NOMO-1 treated with dmso at 0.1 percent for 144 hours (cell line): Measurements from ENCODE around the gene PUM1.
"Not testable (repeated sequence)": the region's sequence is repeated elsewhere in the genome, so short reads cannot be mapped to it uniquely, and the experiment has no call there.

ENCODE experiments used
- DNase-seq: peaks from one replicate; lab custom pipeline; 2025; ENCODE audit not compliant: unreplicated experiment; lab: John Stamatoyannopoulos, UW

PUM1 gene

DNA sequence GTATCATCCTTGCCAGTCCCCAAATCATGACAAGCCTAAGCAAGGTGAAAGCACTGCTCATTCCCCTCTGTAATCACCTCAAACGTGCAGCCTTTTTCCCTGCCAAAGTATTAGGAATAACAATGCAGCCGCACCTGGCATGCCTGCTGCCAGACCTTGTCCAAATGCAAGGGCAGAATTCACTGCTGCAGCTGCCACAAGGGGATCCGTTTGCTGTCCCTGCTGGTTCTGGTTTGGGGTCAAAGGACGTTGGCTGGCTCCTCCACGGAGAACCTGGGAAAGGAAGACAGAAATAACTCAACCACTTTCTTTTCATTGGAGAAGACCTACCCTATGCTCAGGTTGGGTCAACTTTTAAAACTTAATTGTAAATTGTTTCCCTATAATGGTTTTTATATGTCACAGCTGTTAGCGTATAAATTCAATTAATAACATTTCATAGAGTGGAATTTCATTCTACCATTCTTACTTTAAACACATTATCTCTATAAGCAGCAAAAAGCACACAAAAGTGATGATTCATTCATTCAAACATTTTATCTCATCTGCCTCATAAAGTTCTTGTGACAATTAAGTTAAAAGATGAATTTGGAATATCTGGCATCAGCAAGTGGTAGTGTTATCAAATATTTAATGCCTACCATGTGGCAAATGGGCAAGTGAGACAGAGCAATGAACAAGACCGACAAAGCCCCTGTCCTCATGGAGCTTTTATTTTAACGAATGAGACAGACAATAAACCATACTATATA, 97.1 kb downstream of the PUM1 start:
- DNase-seq, result no peak

DNA sequence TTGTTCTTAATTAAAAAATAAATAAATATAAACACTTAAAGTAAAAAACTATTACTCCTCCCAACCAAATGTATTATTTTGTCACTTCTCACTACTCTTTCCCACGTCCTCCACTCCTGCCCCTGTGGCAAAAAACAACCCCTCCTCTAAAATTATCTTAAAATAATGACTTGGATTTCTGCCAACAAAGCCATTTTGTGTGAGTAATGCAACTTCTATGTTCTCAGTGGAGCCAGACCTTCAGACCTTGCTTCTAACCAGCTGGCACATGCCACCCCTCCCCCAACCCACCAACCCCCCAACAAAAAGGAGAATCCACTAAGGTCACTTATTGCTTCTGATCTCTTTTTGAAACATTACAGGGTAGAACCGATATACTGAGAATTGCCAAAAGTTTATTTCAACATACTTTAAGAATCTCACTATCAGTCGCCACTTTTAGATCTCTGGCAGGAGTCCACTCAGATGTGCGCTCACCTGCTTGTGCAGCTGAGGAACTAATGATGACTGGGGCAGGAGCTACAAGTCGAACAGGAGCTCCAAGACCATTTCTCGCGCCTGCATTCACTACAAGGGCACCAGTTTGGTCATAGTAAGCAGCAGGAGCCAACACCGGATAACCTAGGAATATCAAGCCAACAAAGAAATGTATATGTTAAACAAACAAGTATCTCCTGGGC, 98.7 kb downstream of the PUM1 start:
- DNase-seq, result no peak

DNA sequence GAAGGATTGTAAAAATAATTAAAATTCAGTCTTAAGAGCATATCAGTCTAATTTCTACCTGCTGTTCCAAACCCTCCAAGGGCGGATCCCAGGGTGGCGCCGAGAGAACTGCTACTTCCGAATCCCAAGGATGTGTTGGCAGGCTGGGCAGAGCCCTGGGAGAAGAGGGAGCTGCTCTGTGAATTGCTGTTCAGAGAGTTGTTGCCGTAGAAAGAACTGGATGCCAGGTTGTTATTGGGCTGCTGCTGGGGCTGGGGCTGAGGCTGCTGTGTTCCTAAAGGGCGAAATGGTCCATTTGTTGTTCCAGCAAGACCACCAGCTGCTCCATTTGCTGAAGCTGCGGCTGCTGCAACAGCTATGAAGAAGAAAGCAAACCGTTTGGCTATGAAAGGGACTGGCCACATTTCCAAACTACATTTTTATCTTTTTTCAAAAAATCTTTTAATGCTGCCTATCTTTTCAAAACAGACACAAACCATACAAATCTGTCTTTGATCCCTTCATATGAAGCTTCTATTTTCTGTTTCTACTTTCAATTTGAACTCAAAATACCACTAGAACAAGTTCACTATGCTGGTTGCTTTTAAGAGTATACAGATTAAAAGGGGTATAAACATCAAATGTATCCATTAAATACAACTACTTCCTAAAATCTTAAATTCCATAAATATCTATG, 99.5 kb downstream of the PUM1 start:
- DNase-seq, result no peak

DNA sequence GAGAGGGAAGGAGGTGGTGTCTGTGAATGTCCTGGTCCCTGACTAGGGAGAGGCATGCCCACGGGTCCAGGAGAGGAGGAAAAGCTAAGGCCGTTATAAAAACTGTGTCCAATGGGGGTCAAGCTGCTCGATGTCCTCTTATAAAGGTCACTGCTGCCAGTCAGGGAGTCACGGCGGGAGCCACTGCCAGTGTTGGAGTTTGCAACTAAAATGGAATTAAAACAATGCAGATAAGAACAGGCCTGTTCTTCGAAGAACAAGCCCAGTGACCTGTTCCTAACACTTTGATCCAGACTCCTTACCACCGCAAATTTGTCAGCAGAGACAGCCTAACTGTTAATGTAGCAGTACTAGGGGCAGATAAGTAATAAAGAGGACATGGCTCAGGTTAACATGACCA, 100.8 kb downstream of the PUM1 start:
- no peak for DNase-seq

DNA sequence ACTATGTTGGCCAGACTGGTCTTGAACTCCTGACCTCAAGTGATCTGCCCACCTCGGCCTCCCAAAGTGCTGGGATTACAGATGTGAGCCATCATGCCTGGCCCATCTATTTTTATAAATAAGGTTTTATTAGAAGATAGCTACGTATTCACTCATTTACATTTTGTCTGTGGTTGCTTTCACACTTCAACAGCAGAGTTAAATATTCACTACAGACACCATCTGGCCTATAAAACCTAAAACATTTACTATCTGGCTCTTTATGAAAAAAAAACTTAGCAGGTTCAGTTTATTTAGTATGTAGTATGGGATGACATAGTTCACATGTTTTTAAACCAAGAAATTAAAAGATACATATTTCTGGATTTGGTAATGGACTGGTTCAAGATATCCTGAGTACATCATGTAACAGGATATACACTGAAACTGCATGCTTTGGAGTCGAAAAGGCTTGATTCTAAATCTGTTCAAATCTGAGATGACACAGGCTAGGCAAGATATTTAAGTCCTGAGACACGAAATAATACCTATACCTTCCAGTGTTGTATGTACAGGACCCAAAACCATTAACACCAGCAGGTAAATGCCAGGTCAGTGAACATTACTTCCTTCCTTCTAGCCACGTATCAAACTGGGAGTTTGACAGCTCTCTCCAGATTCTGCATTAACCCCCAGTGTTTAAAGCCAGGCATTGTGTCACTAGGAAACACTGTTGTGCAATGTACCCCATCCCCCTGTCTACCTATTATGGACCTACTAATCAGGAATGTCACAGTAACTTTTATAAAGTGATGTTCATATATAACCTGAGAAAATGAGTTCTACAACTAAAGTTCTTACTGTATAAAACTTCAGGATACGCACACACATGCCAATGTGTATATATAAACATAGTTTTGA, 102.7 kb downstream of the PUM1 start:
- no peak for DNase-seq

DNA sequence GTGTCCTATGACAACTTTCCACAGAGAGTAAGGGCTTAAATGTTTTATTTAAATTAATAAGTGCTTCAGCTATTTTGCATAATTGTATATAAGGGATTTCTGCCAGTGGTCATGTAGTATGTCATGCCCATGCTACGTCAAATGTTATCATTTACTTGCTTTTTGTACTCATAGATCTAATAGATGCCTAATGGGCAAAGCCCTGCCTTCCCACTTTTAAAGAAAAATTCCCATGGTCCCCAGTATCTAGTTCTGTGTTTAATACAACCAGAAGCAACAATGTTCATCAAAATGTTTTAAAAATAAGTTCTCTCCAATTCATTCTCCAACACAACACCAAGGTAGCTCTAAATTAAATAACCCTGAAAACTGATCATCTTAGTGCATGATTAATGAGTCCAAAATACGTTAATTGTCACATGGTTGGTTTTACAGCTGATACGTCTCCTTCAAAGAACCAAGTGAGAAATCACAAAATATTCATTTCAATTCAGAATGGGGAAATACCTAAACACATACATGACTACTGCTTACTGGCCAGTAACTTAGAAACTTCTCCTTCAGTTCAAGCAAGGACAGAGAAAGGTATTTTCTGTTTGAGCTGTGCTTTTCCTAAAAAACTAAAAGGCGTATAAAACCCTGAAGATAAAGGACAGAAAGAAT, 107.8 kb downstream of the PUM1 start:
- DNase-seq, result no peak

DNA sequence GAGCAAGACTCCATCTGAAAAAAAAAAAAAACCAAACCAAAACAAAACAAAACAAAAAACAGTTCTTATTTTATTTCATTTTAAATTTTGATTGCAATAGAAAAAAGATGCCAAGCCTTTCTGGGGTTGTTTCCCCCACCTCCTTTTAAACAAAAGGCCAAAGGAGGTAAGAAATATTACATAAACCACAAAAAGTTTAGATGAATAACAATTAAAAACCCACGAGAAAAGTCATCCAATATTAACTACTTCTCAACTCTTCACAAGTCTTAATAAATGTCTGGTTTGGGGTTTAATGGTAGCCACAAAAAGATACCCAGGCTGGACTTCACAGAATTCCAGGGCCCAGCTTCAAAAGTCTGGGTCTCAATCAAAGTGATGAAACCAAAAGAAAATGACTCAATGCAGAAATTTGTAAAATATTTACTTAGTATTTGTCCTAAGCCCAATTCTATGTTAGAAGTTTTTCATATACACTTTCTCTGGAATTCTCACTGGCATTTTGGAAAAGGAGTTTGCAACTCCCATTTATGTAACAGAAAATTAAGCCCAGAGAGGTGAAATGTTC, 110.0 kb downstream of the PUM1 start:
- DNase-seq, result no peak

DNA sequence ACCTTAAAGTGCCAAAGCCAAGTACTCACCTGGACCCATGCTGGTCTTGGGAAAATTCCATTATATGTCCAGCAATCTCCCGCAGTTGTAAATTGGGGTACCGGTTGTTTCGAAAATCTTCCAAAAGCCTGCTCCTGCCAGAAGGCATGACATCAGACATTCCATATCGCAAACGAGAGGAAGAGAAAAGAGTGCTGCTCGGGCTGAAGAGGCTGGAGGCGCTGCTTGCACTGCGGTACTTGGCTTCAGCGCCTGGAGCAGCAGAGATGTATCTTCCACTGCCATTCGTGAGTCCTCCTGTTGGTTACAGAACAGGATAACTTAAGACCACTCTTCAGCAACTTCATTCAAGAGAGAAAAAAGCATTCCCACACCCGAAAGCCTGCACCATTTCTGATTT, 111.8 kb downstream of the PUM1 start:
- no peak for DNase-seq

DNA sequence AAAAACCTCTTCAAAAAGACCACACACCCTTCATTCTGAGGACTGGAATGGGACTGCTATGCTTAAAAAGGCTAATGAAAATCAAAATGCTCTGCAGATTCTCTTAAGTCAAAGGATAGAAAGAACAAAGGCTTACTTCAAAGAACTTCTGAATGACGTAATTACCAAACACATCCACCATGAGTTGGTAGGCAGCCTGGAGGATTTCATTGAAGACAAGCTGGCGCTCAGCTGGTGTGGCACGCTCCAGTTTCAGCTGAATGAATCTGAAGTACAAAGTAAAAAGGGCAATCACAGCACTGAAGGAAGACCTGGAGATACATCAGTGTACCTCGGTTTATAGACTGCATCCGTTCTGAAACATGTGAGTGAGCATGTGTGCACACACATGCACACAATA, 113.4 kb downstream of the PUM1 start:
- DNase-seq, result no peak

DNA sequence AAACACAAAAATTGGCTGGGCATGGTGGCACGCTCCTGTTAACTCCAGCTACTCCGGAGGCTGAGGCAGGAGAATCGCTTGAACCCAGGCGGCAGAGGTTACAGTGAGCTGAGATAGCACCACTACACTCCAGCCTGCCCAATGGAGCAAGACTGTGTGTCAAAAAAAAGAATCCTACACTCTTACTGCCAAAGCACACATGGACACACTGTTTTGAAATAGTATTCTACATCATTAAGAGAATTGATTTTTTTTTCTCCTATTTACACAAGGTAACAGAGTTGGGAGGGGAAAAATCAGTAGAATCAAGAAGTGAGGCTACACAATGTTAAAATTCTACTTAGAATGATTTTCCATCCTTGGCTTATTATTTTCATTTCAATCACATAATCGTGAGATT, 114.8 kb downstream of the PUM1 start:
- DNase-seq, result no peak

DNA sequence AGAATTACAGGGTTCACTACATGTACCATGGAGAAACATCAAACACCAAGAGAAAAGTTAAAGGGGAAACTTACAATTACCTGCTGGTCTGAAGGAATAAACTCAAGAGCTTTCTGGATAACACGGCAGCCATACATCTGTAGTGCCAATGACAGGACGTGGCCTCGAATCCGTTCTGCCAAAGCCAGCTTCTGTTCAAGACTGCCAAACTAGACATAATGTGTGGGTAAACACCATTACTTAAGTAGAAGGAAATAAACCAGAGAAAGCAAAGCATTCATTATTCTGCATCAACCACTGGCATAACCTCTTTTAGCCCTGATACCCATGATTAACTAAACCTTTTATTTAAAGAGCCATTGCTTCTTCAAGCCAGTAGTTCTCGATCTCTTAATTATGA, 115.5 kb downstream of the PUM1 start:
- no peak for DNase-seq

DNA sequence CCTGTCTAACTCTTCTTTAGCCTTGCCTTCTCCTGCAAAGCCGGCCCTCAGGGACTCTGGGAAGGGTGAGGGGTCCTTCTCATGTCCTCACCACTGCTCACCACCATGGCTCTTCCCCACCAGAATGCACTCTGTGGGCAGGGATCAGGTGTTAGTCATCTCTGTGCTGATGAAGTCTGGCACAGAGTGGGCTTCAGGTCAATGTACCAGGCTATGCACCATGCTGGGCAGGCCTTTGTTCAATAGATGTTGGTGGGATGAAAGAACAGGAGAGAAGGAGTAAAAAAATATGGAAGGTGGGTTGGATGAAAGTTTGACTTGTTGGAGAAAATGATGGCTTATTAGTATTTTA, 116.1 kb downstream of the PUM1 start:
- not testable (repeated sequence) for DNase-seq

DNA sequence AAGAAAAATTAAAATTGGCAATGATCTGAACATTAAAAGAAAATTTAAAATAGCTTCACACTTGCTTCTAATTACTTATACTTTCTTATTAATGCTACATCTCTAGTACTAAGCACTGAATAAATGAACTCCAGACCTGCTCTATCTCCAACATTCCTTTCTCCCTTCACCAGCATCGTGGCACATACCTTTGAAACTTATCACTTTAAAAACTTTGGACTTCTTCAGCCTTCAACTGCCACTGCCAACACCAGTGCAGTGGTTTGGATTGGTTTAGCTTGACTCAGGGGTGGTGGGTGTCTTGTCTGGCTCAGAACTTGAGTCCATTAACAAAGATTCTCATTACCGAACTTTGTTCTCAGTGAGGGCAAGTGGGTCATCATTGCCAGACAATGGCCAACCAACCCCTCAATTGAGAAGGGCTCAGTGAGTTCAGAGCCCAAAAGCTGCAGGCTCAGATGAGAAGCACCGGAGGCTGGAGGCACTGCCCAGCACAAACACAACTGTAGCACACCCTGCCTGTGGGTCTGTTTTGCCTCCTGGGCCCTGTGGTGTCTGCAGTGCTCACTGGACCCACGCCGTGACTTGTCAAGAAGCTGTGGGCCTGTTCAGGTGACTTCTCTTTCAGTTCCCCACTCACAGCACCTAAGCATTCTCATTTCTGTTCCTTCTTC, 116.6 kb downstream of the PUM1 start:
- DNase-seq, result not testable (repeated sequence)

DNA sequence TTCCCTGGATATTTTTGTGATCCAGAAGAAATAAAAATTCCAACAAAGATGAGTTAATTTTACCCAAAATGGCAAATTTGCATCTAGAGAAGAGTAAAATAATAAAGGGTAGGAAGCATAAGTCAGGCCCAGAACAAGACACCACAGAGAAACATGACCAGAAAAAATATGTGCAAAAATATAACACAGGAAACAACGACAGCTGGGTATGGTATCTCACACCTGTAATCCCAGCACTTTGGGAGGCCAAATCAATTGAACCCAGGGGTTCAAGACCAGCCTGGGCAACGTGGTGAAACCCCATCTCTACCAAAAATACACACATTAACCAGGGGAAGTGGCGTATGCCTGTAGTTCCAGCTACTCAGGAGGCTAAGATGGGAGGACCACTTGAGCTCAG, 117.2 kb downstream of the PUM1 start:
- DNase-seq, result no peak

DNA sequence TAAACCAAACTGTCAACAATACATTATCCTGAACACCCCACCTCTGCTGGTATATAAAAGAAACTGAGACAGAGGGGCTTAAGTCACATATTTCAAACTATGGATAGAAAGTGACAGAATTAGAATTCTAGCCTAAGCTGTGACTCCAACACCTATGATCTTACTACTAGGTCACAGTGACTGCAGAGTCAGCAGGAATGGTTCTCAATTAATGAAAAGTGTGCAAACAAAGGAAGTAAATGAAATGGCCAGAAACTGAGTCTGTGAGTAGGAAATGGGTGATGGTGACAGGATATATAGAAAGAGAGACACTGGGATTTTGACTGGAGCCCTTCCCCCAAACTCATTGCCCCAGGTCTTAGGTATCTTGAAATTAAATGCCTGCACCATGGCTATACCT, 118.3 kb downstream of the PUM1 start:
- no peak for DNase-seq

DNA sequence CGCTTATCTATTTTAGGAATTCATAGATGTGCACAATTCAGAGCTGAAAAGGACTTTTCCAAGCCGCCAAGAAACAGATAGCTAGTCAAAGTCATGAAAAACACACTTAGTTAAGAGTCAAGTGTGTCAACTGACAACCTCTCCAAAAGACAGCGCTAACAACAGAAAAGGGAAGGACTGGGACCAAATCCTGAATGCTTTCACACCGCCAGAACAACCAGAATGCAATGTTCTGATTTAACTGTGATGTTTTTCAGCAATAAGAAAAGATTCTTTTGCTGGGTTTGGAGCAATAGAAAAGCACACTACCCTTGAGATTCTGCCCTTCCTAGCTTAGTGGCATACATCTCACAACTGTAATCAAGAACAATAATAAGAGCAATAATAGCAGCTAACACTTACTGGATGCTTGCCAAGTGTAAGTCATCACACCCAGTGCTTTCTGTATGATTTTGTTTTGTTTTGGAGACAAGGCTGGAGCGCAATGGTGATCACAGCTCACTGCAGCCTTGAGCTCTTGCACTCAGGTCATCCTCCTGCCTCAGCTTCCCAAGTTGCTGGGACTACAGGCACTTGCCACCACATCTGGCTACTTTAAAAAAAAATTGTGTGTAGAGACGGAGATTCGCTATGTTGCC, 123.1 kb downstream of the PUM1 start:
- DNase-seq, result no peak

DNA sequence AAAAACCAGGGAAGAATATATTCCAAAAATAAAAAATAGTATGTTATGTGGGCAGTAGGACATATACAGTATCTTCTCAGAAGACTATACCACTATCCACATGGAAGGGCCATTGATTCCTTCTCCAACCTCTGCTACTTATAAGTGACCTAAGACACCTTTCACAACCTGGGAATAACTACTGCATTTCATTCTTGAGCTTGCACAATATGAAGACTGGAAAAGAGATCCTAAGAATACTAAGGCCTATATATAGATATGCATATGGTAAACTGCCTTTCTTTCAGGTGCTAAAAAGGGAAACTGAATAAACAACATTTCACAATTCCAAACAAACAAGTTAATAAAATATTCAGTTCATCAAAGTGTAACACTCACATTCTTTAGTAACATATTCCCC, 125.0 kb downstream of the PUM1 start:
- no peak for DNase-seq

DNA sequence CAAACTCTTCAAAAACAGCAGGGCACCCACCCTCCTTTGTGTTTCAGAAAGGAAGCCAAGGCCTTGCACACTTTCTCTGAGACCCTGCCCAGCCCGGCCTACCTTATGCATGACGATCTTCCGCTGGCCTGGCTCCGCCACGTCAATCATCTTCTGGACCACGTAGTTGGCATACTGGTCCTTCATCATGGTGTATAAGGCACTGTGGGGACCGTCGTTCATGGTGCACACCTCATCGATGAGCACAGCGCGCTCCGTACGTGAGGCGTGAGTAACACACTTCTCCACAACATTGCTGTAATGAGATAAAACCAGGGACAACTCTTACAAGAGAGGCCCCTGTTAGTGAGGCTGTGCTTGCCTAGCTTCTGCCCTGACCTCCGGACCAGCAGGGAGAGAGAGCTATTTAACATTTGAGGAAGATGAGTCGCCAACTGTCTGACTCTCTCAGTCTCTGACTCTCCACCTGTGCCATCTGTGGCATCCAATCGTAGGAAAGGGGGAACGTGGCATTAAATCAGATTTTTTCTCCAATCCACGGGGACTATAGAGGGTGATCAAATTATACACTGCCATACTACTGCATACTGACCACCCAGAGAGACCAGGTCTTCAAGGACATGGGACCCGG, 128.9 kb downstream of the PUM1 start:
- DNase-seq, result no peak

DNA sequence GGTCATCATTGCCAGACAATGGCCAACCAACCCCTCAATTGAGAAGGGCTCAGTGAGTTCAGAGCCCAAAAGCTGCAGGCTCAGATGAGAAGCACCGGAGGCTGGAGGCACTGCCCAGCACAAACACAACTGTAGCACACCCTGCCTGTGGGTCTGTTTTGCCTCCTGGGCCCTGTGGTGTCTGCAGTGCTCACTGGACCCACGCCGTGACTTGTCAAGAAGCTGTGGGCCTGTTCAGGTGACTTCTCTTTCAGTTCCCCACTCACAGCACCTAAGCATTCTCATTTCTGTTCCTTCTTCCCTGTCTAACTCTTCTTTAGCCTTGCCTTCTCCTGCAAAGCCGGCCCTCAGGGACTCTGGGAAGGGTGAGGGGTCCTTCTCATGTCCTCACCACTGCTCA, 129.8 kb downstream of the PUM1 start:
- not testable (repeated sequence) for DNase-seq
